ENCODE results near the gene PRUNE2.
"Not testable (repeated sequence)": the region's sequence is repeated elsewhere in the genome, so short reads cannot be mapped to it uniquely, and the experiment has no call there.

Gene PRUNE2

GRCh38 chr9:76600007-76600615, 305.8 kb downstream of the PRUNE2 start:
- no peak for DNase-seq (ENCODE audit: low read depth)

GRCh38 chr9:76598981-76599380, 306.9 kb downstream of the PRUNE2 start:
- DNase-seq (ENCODE audit: low read depth): no peak

DNA sequence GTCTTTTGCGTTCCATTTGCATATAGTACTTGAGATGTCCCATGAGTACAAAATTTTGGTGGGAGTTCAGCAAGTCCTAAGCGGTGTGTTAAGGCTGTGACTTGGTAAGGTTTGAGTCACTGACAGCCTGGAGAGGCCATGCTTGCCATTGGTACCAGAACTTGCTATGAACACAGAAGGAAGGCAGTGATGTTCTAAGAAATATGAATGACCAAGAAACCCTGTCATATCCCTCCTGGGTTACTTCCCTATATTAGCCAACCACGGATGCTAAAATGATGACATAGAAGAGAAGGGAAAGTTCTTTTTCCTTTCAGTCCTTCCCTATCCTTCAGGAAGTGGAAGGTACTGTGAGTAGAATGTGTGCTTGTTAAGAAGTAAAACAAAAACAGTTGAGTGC, 310.3 kb downstream of the PRUNE2 start:
- DNase-seq (ENCODE audit: low read depth): no peak

GRCh38 chr9:76594764-76595424, 311.0 kb downstream of the PRUNE2 start:
- no peak for DNase-seq (ENCODE audit: low read depth)

GRCh38 chr9:76593961-76594735, 311.8 kb downstream of the PRUNE2 start:
- DNase-seq (ENCODE audit: low read depth): not testable (repeated sequence)

- no peak for DNase-seq (ENCODE audit: low read depth)
Observed at GRCh38 chr9:76592974-76593347, 313.0 kb downstream of the PRUNE2 start.

- DNase-seq (ENCODE audit: low read depth): no peak
Observed at GRCh38 chr9:76592091-76592973, 313.6 kb downstream of the PRUNE2 start.

GRCh38 chr9:76591256-76591950, 314.5 kb downstream of the PRUNE2 start:
- no peak for DNase-seq (ENCODE audit: low read depth)

DNA sequence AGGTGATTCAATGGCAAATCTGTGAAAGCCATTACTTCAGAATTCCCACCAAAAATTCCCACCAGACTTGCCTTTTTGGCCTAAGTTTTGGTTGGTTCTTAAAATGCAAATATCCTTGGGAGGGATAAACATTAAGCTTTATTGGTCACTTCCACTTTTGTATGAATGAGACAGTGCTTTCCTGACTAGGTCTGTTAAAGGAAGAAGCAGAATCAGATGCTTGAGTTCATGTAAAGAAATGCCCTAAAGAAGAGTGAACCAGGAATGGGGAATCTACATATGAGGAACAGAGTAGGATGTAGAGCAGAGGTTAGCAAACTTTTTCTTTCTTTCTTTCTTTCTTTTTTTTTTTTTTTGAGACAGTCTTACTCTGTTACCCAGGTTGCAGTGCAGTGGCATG, 317.6 kb downstream of the PRUNE2 start:
- no peak for DNase-seq (ENCODE audit: low read depth)

- no peak for DNase-seq (ENCODE audit: low read depth)
Observed at GRCh38 chr9:76586390-76587314, 319.3 kb downstream of the PRUNE2 start.

DNA sequence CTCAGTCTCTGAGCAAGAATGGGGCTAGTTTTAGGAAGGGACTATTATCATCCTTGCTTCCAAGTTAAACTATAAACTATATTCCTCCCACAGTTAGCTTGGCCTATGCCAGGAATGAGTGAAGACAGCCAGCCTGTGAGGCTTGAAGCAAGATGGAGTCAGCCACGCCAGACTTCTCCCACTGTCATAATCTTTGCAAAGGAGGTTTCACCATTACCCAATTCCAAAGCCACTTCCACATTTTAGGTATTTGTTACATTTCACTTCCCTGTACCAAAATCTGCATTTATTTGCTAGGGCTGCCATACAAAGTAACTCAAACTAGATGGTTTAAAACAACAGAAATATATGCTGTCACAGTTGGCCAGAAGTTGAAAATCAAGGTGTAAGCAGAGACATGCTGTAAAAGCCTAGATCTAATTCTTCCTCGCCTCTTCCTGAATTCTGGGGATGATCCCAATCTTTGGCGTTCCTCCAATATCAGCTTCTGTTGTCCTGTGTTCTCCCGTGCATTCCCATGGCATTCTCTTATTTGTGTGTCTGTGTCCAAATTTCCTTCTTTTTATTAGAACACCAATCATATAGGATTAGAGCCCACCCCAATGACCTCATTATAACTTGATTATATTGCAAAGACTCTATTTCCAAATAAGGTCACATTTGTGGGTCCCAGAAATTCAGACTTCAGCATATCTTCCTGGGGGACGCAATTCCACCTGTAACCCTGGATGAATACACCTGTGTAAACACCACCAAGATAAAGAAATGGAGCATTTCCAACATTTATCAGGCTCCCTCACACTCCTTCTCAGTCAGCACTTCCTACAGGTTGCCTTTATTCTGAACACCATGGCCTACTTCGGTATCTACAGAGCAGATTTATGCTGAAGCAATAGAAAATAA, 320.2 kb downstream of the PRUNE2 start:
- DNase-seq (ENCODE audit: low read depth): no peak

DNA sequence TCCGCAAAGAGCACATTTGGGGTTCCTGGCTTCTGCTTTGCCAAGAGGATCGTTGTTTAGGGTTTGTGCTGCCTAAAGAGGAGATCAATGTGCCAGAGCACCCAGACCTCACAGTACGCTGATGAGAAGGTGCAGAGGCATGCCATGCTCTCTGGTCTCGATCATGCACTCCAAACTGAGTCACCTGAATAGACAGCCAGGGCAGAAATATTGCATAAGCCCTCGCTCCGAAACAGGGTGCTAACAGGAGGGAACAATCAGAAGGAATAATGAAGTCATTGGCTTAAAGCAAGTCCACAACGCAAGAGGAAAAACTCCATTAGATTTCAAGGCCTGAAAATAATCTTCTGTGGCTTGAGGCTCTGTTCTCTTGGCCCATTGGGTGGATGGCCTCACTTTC, 322.7 kb downstream of the PRUNE2 start:
- DNase-seq (ENCODE audit: low read depth): no peak

DNA sequence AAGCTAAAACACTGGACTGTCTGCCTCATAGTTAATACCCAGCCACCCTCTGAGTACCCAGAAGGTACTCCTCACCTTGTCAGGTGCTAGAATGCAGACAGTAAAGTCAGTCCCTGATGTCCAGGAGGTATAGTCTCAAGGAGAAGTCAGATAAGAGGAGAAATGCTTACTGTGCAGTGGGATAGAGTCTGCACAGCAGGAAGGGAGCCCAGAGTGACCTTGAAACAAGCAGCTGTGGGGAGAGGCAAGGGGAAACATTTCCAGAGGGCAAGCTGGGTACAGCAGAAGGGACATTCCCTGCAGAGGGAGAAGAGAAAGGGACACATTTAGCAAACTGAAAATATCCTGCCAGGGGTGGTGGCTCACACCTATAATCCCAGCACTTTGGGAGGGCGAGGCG, 324.2 kb downstream of the PRUNE2 start:
- no peak for DNase-seq (ENCODE audit: low read depth)

GRCh38 chr9:76580820-76581219, 325.1 kb downstream of the PRUNE2 start:
- no peak for DNase-seq (ENCODE audit: low read depth)

DNA sequence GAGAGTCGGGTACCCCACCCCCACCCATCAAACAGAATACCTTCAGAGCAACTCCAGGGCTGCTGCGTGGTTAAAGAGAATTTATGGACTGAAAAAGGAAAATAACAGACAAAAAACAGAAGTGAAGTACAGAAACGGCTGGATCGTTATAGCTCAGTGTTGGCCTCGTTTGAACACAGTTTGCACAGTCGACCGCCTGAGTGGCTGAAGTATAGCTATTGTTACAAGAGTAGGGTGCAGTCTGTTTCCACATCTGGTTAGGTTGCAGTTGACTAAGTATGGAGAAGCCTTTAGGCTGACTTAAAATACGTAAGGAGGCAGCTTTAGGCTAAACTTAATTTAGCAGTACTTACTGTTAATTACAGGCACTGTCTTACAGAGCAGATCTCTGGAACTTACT, 325.7 kb downstream of the PRUNE2 start:
- no peak for DNase-seq (ENCODE audit: low read depth)

DNA sequence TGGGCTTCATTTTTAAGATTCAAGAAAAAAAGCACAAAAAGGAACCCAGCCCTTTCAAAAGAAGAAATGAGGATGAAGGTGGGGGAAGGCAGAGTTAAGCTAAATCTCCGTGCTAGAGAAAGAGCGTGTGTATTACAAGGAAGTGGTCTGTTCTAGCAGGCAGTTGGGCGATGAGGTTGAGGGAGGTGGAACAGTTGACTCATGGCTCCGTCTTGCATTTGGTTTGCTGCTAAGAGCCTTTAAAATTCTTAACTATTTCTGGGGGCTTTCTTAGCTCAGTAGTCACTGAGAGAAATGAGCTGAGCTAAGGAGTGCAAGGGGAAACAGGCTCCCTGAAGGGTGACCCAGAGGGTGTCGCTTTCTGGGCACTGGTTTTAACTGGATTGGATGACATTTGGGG, 329.6 kb downstream of the PRUNE2 start:
- peak; percentile 38 for DNase-seq (ENCODE audit: low read depth)

GRCh38 chr9:76575761-76576160, 330.2 kb downstream of the PRUNE2 start:
- no peak for DNase-seq (ENCODE audit: low read depth)

DNA sequence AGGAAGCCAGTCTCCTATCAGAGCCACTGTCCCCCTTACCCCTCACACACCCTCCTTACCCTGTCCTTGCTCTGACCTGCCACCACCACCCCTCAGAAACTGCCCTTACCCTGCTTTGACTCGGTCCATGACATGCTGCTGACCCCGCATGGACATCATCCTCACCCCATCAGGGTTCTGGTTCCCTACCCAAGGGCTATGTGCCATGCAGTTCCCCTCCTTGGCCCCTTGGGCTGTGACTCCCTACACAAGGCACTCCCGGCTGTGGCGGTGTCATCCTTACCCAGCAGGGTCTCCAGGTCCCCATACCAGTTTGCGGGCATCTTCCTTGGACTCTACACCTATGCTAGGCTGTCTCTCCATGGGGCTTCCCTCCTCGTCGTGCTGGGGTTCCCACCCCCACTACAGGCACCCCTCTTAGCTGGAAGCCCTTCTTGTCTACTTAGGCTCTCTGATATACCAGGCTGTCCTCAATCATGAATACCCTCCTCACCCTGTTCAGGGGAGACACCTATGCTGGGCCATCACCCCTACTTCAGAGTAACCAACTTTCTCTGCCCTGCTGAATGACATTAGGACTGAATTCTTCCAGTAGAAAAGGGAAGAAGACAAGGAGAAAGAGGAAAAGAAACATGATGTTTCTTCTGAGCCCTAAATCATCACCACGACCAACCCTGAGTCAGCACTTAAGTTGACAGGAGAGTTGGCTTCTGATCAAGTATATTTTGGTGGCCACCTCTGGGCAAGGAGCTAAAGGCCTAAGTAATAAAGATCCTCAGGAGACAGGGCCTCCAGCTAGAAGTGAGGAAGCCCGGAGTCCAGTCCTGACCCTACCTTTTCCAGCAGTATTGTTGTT, 331.8 kb downstream of the PRUNE2 start:
- no peak for DNase-seq (ENCODE audit: low read depth)

GRCh38 chr9:76573408-76573807, 332.5 kb downstream of the PRUNE2 start:
- DNase-seq (ENCODE audit: low read depth): no peak

Data from stimulated activated CD8-positive, alpha-beta memory T cell treated with anti-CD3 and anti-CD28 coated beads, Interleukin-7, amount 100 ng/mL, for 24 hours (primary cell).